Liver (tissue), 9 donors: Measurements from ENCODE around the gene CDK17. TPM values are rescaled to one million over a fixed set of nuclear protein-coding genes. Genes with fewer than 3 reads are reported as not detected.

ENCODE experiments used
- DNase-seq: peaks from one replicate; pipeline ENCODE4 v3.0.0-alpha.2; 2017; ENCODE audit warnings: low spot score
- H3K27ac ChIP-seq, 2 donors: one replicate each; pipeline ENCODE4 v1.7.0; 2013; ENCODE audit warnings: inconsistent platforms in 2 of 2, low read length in 2 of 2, control low read depth in 1 of 2, low read depth in 1 of 2, mild to moderate bottlenecking in 1 of 2
- H3K27me3 ChIP-seq, 4 donors: one replicate each; pipeline versions ENCODE4 v1.6.1 to v1.7.0; 2013; ENCODE audit warnings: low read length in 3 of 4, inconsistent platforms in 1 of 4, mild to moderate bottlenecking in 1 of 4, moderate library complexity in 1 of 4; ENCODE audit not compliant: control insufficient read depth in 4 of 4, insufficient read depth in 4 of 4
- H3K36me3 ChIP-seq, 4 donors: one replicate each; pipeline versions ENCODE4 v1.6.1 to v1.7.0; 2013; ENCODE audit warnings: low read length in 3 of 4, mild to moderate bottlenecking in 3 of 4, low read depth in 1 of 4, moderate library complexity in 1 of 4; ENCODE audit not compliant: control insufficient read depth in 4 of 4, insufficient read depth in 3 of 4
- H3K4me1 ChIP-seq, 4 donors: one replicate each; pipeline versions ENCODE4 v1.6.1 to v1.7.0; 2013; ENCODE audit warnings: low read length in 3 of 4, mild to moderate bottlenecking in 3 of 4, moderate library complexity in 1 of 4; ENCODE audit not compliant: control insufficient read depth in 4 of 4, insufficient read depth in 4 of 4
- H3K4me3 ChIP-seq, 3 donors: one replicate each; pipeline versions ENCODE4 v1.6.1 to v1.7.0; 2013; ENCODE audit warnings: low read length in 3 of 3, control low read depth in 1 of 3, low read depth in 1 of 3, mild to moderate bottlenecking in 1 of 3
- H3K9ac ChIP-seq, 2 donors: one replicate each; pipeline ENCODE4 v1.7.0; 2013; ENCODE audit warnings: low read length in 2 of 2, mild to moderate bottlenecking in 2 of 2, moderate library complexity in 2 of 2, control low read depth in 1 of 2, low read depth in 1 of 2
- H3K9me3 ChIP-seq, 4 donors: one replicate each; pipeline versions ENCODE4 v1.6.1 to v1.7.0; 2013; ENCODE audit warnings: low read length in 3 of 4; ENCODE audit not compliant: control insufficient read depth in 4 of 4
- EGR1 ChIP-seq, 2 donors: IDR thresholded peaks; 2 replicates each; pipeline ENCODE4 v1.6.1; 2016 to 2018; ENCODE audit warnings: antibody characterized with exemption in 2 of 2, low read depth in 2 of 2
- FOXA1 ChIP-seq: IDR thresholded peaks from 2 replicates; pipeline ENCODE4 v1.6.1; 2016; ENCODE audit warnings: antibody characterized with exemption
- FOXA2 ChIP-seq: IDR thresholded peaks from 2 replicates; pipeline ENCODE4 v1.6.1; 2016; ENCODE audit warnings: antibody characterized with exemption
- GABPA ChIP-seq, 2 donors: IDR thresholded peaks in 1 of 2; conservative IDR thresholded peaks in 1 of 2; 2 replicates each; pipeline ENCODE4 v1.6.1; 2016; ENCODE audit warnings: antibody characterized with exemption in 2 of 2, mild to moderate bottlenecking in 1 of 2, moderate library complexity in 1 of 2
- HNF4A ChIP-seq, 2 donors: conservative IDR thresholded peaks; 2 replicates each; pipeline ENCODE4 v1.6.1; 2016; ENCODE audit warnings: antibody characterized with exemption in 2 of 2, mild to moderate bottlenecking in 2 of 2
- JUND ChIP-seq, 2 donors: IDR thresholded peaks; 2 replicates each; pipeline ENCODE4 v1.6.1; 2016; ENCODE audit warnings: antibody characterized with exemption in 2 of 2
- NR2F2 ChIP-seq: IDR thresholded peaks from 2 replicates; pipeline ENCODE4 v1.6.1; 2016; ENCODE audit warnings: antibody characterized with exemption
- RAD21 ChIP-seq, 2 donors: IDR thresholded peaks; 2 replicates each; pipeline ENCODE4 v1.6.1; 2016; ENCODE audit warnings: antibody characterized with exemption in 2 of 2, mild to moderate bottlenecking in 2 of 2
- RXRA ChIP-seq, 2 donors: IDR thresholded peaks; 2 replicates each; pipeline ENCODE4 v1.6.1; 2017 to 2018; ENCODE audit warnings: antibody characterized with exemption in 2 of 2, mild to moderate bottlenecking in 1 of 2
- SP1 ChIP-seq: IDR thresholded peaks from 2 replicates; pipeline ENCODE4 v1.6.1; 2018; ENCODE audit warnings: antibody characterized with exemption, mild to moderate bottlenecking
- TAF1 ChIP-seq: conservative IDR thresholded peaks from 2 replicates; pipeline ENCODE4 v1.6.1; 2016; ENCODE audit warnings: antibody characterized with exemption, mild to moderate bottlenecking
- YY1 ChIP-seq: IDR thresholded peaks from 2 replicates; pipeline ENCODE4 v1.6.1; 2016; ENCODE audit warnings: antibody characterized with exemption, mild to moderate bottlenecking
- WGBS: extraction: QIAGEN DNeasy Blood & Tissue Kit; methylation state at CpG from one replicate; pipeline ENCODE4 v1.1.7; 2013; 5-methylcytosine and 5-hydroxymethylcytosine counted together
- polyA plus RNA-seq, 2 donors: library from polyadenylated mRNA; stranded (reverse) in 1 of 2; unstranded in 1 of 2; fragments of 200-250 nt in 1 of 2; fragments of >200 nt in 1 of 2; fragmentation: Nextera tagmentation in 1 of 2; extraction: Ambion mirVana in 1 of 2; gene quantifications; one replicate each; pipeline versions ENCODE4 v1.2.1 to v1.2.3, GENCODE V29; 2013 to 2015
- total RNA-seq, 2 donors: library from RNA; depleted of rRNA; stranded (reverse); fragments of >200 nt; gene quantifications; one replicate each; pipeline ENCODE4 v1.2.3, GENCODE V29; 2014
- TF ChIP-seq, protein P1 (sequence below): fragments of 150-350 bp; IDR thresholded peaks from 2 replicates; pipeline ENCODE4 v1.5.1; 2017; ENCODE audit warnings: improper control_type of control experiment, low read depth, low read length; ENCODE audit not compliant: missing input control
- TF ChIP-seq, protein P2 (sequence below): IDR thresholded peaks from 2 replicates; pipeline ENCODE4 v1.6.1; 2016; ENCODE audit warnings: antibody characterized with exemption
- TF ChIP-seq, protein P3 (sequence below): IDR thresholded peaks from 2 replicates; pipeline ENCODE4 v1.6.1; 2016; ENCODE audit warnings: antibody characterized with exemption, mild to moderate bottlenecking
- TF ChIP-seq, protein P4 (sequence below): IDR thresholded peaks from 2 replicates; pipeline ENCODE4 v1.6.1; 2016; ENCODE audit warnings: antibody characterized with exemption
- TF ChIP-seq, protein P5 (sequence below): IDR thresholded peaks from 2 replicates; pipeline ENCODE4 v1.6.1; 2016; ENCODE audit warnings: antibody characterized with exemption
- donor health status: healthy.
- donor health status: healthy.
- donor health status: healthy.
- donor health status: healthy.
- donor health status: healthy.

CDK17 gene
- total and polyA plus RNA-seq, 4 donors, result 4.8 to 25.2 (median 14.9) TPM

DNA sequence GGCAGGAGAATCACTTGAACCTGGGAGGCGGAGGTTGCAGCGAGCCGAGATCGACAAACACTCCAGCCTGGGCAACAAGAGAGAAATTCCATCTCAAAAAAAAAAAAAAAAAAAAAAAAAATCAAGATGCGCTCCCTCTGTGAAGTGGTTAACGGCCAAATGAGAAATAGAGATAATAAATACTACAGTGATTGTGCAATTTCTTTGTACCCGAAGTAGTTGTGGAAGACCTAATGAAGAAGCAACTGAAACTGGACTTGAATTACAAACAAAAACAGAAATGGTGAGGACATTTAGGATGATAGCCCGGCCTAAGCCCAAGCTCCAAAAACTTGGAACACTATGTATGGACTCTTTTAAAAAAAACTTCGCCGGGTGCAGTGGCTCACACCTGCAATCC lies 44.2 kb upstream of the CDK17 start:
- DNase-seq, result no peak
- Histone ChIP-seq H3K9me3 (no peaks in the 10 kb centered on the region), H3K4me3 (no peak overlapping the region), H3K36me3 (no peaks in the 10 kb centered on the region), H3K4me1 (no peaks in the 10 kb centered on the region), H3K27ac (peak overlapping the region in 1 of 2 donors; percentile 18), H3K27me3 (no peaks in the 10 kb centered on the region), H3K9ac (no peak overlapping the region)
- no peak for TF ChIP-seq SP1
- TF ChIP-seq, protein P1, sequence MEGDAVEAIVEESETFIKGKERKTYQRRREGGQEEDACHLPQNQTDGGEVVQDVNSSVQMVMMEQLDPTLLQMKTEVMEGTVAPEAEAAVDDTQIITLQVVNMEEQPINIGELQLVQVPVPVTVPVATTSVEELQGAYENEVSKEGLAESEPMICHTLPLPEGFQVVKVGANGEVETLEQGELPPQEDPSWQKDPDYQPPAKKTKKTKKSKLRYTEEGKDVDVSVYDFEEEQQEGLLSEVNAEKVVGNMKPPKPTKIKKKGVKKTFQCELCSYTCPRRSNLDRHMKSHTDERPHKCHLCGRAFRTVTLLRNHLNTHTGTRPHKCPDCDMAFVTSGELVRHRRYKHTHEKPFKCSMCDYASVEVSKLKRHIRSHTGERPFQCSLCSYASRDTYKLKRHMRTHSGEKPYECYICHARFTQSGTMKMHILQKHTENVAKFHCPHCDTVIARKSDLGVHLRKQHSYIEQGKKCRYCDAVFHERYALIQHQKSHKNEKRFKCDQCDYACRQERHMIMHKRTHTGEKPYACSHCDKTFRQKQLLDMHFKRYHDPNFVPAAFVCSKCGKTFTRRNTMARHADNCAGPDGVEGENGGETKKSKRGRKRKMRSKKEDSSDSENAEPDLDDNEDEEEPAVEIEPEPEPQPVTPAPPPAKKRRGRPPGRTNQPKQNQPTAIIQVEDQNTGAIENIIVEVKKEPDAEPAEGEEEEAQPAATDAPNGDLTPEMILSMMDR, result no peak
- no peak for TF ChIP-seq GABPA (IDR thresholded peaks at IDR 0.05 in 1 of 2, conservative IDR thresholded peaks at IDR 0.05 in 1 of 2)
- TF ChIP-seq, protein P2, sequence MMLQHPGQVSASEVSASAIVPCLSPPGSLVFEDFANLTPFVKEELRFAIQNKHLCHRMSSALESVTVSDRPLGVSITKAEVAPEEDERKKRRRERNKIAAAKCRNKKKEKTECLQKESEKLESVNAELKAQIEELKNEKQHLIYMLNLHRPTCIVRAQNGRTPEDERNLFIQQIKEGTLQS, result no peak
- TF ChIP-seq FOXA2, result no peak
- no peak for TF ChIP-seq YY1
- TF ChIP-seq, protein P3, sequence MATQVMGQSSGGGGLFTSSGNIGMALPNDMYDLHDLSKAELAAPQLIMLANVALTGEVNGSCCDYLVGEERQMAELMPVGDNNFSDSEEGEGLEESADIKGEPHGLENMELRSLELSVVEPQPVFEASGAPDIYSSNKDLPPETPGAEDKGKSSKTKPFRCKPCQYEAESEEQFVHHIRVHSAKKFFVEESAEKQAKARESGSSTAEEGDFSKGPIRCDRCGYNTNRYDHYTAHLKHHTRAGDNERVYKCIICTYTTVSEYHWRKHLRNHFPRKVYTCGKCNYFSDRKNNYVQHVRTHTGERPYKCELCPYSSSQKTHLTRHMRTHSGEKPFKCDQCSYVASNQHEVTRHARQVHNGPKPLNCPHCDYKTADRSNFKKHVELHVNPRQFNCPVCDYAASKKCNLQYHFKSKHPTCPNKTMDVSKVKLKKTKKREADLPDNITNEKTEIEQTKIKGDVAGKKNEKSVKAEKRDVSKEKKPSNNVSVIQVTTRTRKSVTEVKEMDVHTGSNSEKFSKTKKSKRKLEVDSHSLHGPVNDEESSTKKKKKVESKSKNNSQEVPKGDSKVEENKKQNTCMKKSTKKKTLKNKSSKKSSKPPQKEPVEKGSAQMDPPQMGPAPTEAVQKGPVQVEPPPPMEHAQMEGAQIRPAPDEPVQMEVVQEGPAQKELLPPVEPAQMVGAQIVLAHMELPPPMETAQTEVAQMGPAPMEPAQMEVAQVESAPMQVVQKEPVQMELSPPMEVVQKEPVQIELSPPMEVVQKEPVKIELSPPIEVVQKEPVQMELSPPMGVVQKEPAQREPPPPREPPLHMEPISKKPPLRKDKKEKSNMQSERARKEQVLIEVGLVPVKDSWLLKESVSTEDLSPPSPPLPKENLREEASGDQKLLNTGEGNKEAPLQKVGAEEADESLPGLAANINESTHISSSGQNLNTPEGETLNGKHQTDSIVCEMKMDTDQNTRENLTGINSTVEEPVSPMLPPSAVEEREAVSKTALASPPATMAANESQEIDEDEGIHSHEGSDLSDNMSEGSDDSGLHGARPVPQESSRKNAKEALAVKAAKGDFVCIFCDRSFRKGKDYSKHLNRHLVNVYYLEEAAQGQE, result no peak
- no peak for TF ChIP-seq NR2F2
- TF ChIP-seq, protein P4, sequence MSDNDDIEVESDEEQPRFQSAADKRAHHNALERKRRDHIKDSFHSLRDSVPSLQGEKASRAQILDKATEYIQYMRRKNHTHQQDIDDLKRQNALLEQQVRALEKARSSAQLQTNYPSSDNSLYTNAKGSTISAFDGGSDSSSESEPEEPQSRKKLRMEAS, result no peak
- no peak for TF ChIP-seq FOXA1
- TF ChIP-seq EGR1 (IDR thresholded peaks at IDR 0.05; ENCODE audit: low read depth in 2 of 2), result no peak
- no peak for TF ChIP-seq JUND (IDR thresholded peaks at IDR 0.05)
- no peak for TF ChIP-seq RAD21 (IDR thresholded peaks at IDR 0.05)
- no peak for TF ChIP-seq RXRA (IDR thresholded peaks at IDR 0.05)
- WGBS, result 95% methylated on average over 10 of the region's 10 CpGs

DNA sequence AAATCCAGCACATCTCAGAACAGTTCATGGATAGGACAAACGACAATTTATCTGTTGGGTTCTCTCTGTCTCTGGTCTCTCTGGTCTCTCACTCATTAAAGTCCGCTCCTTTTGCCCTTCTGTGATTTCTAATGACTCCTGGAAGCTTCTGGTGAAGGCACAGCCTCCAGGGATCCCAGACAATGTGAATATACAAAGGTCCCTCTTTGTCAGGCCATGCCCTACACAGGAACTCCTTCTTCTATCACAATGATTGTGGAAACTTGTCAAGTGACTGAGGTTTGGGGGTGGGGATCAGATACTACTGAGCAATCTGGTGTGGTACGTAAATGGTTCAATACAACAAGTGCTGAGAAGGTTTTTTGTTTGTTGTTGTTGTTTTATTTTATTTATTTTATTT lies 42.7 kb upstream of the CDK17 start:
- no peak overlapping the region for H3K4me3 ChIP-seq
- WGBS, result 87% methylated on average over 3 of the region's 3 CpGs
- H3K4me1 ChIP-seq, result no peaks in the 10 kb centered on the region
- TF ChIP-seq, protein P3, result no peak
- TF ChIP-seq HNF4A (conservative IDR thresholded peaks at IDR 0.05) (no peak), YY1 (no peak), NR2F2 (no peak), TAF1 (no peak), RXRA (IDR thresholded peaks at IDR 0.05) (no peak), FOXA2 (no peak), EGR1 (IDR thresholded peaks at IDR 0.05; ENCODE audit: low read depth in 2 of 2) (no peak), FOXA1 (no peak), JUND (IDR thresholded peaks at IDR 0.05) (no peak)
- TF ChIP-seq, protein P4, result no peak
- TF ChIP-seq, protein P2, result no peak
- TF ChIP-seq, protein P5, sequence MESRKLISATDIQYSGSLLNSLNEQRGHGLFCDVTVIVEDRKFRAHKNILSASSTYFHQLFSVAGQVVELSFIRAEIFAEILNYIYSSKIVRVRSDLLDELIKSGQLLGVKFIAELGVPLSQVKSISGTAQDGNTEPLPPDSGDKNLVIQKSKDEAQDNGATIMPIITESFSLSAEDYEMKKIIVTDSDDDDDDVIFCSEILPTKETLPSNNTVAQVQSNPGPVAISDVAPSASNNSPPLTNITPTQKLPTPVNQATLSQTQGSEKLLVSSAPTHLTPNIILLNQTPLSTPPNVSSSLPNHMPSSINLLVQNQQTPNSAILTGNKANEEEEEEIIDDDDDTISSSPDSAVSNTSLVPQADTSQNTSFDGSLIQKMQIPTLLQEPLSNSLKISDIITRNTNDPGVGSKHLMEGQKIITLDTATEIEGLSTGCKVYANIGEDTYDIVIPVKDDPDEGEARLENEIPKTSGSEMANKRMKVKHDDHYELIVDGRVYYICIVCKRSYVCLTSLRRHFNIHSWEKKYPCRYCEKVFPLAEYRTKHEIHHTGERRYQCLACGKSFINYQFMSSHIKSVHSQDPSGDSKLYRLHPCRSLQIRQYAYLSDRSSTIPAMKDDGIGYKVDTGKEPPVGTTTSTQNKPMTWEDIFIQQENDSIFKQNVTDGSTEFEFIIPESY, result no peak
- TF ChIP-seq, protein P1, result no peak

More for the DNA sequence above, 42.7 kb upstream of the CDK17 start:
- Histone ChIP-seq H3K27me3 (no peaks in the 10 kb centered on the region), H3K9me3 (no peaks in the 10 kb centered on the region), H3K9ac (no peak overlapping the region), H3K27ac (no peak overlapping the region), H3K36me3 (no peaks in the 10 kb centered on the region)
- no peak for DNase-seq
